Measurements from ENCODE around the gene GIMAP8.

- TF ChIP-seq CTCF (IDR thresholded peaks at IDR 0.05) (no peak), POLR2A (IDR thresholded peaks at IDR 0.05) (no peak)
These were observed 20.7 kb upstream of the GIMAP8 start for GRCh38 chr7:150429699-150430098.

Data from heart left ventricle (tissue), 13 donors.